ENCODE results near the gene OR2S2. TPM values are rescaled to one million over a fixed set of nuclear protein-coding genes. Genes with fewer than 3 reads are reported as not detected.
"Not testable (repeated sequence)": the region's sequence is repeated elsewhere in the genome, so short reads cannot be mapped to it uniquely, and the experiment has no call there.

Gene OR2S2
- total and polyA plus RNA-seq, 5 donors, result not detected

GRCh38 chr9:35915681-35916294 is 42.2 kb downstream of the OR2S2 start:
- Histone ChIP-seq H3K27me3 (ENCODE audit: control insufficient read depth, insufficient read depth) (no peaks in the 10 kb centered on the region), H3K4me1 (ENCODE audit: control insufficient read depth, insufficient read depth, low read length) (peaks cover 16% of the 10 kb centered on the region), H3K27ac (ENCODE audit: low read length) (peak overlapping the region; percentile 87), H3K4me3 (ENCODE audit: low read length) (no peak overlapping the region), H3K9me3 (ENCODE audit: control insufficient read depth, low read length) (no peaks in the 10 kb centered on the region)
- DNase-seq (peak in 2 of 3 donors; percentile 28 to 71), ATAC-seq (peak; percentile 22 to 61)
- intact Hi-C loops (cut with DNase I), result no loop called here
- 75% methylated on average over 16 of the region's 16 CpGs for WGBS

GRCh38 chr9:35914301-35914807 is 43.6 kb downstream of the OR2S2 start:
- Histone ChIP-seq H3K4me1 (ENCODE audit: control insufficient read depth, insufficient read depth, low read length) (peaks cover 10% of the 10 kb centered on the region), H3K27ac (ENCODE audit: low read length) (peak overlapping the region; percentile 15), H3K9me3 (ENCODE audit: control insufficient read depth, low read length) (no peaks in the 10 kb centered on the region), H3K27me3 (ENCODE audit: control insufficient read depth, insufficient read depth) (no peaks in the 10 kb centered on the region), H3K4me3 (ENCODE audit: low read length) (no peak overlapping the region)
- WGBS, result 8% methylated on average over 9 of the region's 9 CpGs
- DNase-seq (peak; percentile 85 to 93 (median 92)), ATAC-seq (peak; percentile 84 to 87)
- intact Hi-C loops (cut with DNase I), result no loop called here

- H3K27me3 ChIP-seq (ENCODE audit: control insufficient read depth, insufficient read depth); intact Hi-C loops (cut with DNase I); DNase-seq; H3K4me3 ChIP-seq (ENCODE audit: low read length); H3K27ac ChIP-seq (ENCODE audit: low read length); ATAC-seq; H3K9me3 ChIP-seq (ENCODE audit: control insufficient read depth, low read length): not testable (repeated sequence)
- peaks cover 18% of the 10 kb centered on the region for H3K4me1 ChIP-seq (ENCODE audit: control insufficient read depth, insufficient read depth, low read length)
Measured at GRCh38 chr9:35913429-35913828, 44.5 kb downstream of the OR2S2 start.

- H3K4me1 ChIP-seq (ENCODE audit: control insufficient read depth, insufficient read depth, low read length), result peaks cover 21% of the 10 kb centered on the region
- ATAC-seq (no peak), DNase-seq (peak in 1 of 3 donors; percentile 47)
- peak overlapping the region; percentile 30 for H3K4me3 ChIP-seq (ENCODE audit: low read length)
- H3K27me3 ChIP-seq (ENCODE audit: control insufficient read depth, insufficient read depth), result no peaks in the 10 kb centered on the region
- peak overlapping the region; percentile 39 for H3K27ac ChIP-seq (ENCODE audit: low read length)
- intact Hi-C loops (cut with DNase I), result no loop called here
- WGBS, result 67% methylated on average over 10 of the region's 10 CpGs
- no peaks in the 10 kb centered on the region for H3K9me3 ChIP-seq (ENCODE audit: control insufficient read depth, low read length)
Measured at GRCh38 chr9:35912791-35913400, 45.1 kb downstream of the OR2S2 start.

- Histone ChIP-seq H3K4me1 (ENCODE audit: control insufficient read depth, insufficient read depth, low read length) (peaks cover 23% of the 10 kb centered on the region), H3K27ac (ENCODE audit: low read length) (peak overlapping the region; percentile 49), H3K27me3 (ENCODE audit: control insufficient read depth, insufficient read depth) (no peaks in the 10 kb centered on the region), H3K4me3 (ENCODE audit: low read length) (peak overlapping the region; percentile 27), H3K9me3 (ENCODE audit: control insufficient read depth, low read length) (no peaks in the 10 kb centered on the region)
- intact Hi-C loops (cut with DNase I), result no loop called here
- ATAC-seq, result no peak
- WGBS, result 60% methylated on average over 10 of the region's 10 CpGs
- DNase-seq, result peak; percentile 29 to 72 (median 64)
Measured at GRCh38 chr9:35911690-35912089, 46.3 kb downstream of the OR2S2 start.

GRCh38 chr9:35910613-35911359 is 47.2 kb downstream of the OR2S2 start:
- DNase-seq (peak in 2 of 3 donors; percentile 25 to 67), ATAC-seq (no peak)
- intact Hi-C loops (cut with DNase I), result no loop called here

GRCh38 chr9:35909687-35910612 is 48.0 kb downstream of the OR2S2 start:
- Histone ChIP-seq H3K27ac (ENCODE audit: low read length) (peak overlapping the region; percentile 97), H3K9me3 (ENCODE audit: control insufficient read depth, low read length) (no peaks in the 10 kb centered on the region), H3K4me3 (ENCODE audit: low read length) (peak overlapping the region; percentile 36), H3K27me3 (ENCODE audit: control insufficient read depth, insufficient read depth) (no peaks in the 10 kb centered on the region), H3K4me1 (ENCODE audit: control insufficient read depth, insufficient read depth, low read length) (peaks cover 31% of the 10 kb centered on the region)
- intact Hi-C loops (cut with DNase I), result loop anchor here in 2 of 4 donors (5.0 to 10.0 kb wide), 2 partner anchors 37 to 115 kb away; no protein-coding TSS in a partner anchor
- ATAC-seq (peak in 1 of 2 donors; percentile 11), DNase-seq (peak; percentile 63 to 81 (median 80))
- 67% methylated on average over 34 of the region's 34 CpGs for WGBS

More at GRCh38 chr9:35910613-35911359, 47.2 kb downstream of the OR2S2 start:
- H3K4me3 ChIP-seq (ENCODE audit: low read length), result peak overlapping the region; percentile 6
- 59% methylated on average over 14 of the region's 14 CpGs for WGBS
- peak overlapping the region; percentile 97 for H3K27ac ChIP-seq (ENCODE audit: low read length)
- peaks cover 28% of the 10 kb centered on the region for H3K4me1 ChIP-seq (ENCODE audit: control insufficient read depth, insufficient read depth, low read length)
- no peaks in the 10 kb centered on the region for H3K27me3 ChIP-seq (ENCODE audit: control insufficient read depth, insufficient read depth)
- H3K9me3 ChIP-seq (ENCODE audit: control insufficient read depth, low read length), result no peaks in the 10 kb centered on the region

GRCh38 chr9:35909274-35909673 is 48.7 kb downstream of the OR2S2 start, which contains the start of gene SPAAR:
TSS of gene SPAAR (plus strand) at chr9:35909490. CDS start at chr9:35910464, 974 bp downstream.
- Histone ChIP-seq H3K27me3 (ENCODE audit: control insufficient read depth, insufficient read depth) (no peaks in the 10 kb centered on the region), H3K4me3 (ENCODE audit: low read length) (peak within 1 kb of the TSS; percentile 36), H3K4me1 (ENCODE audit: control insufficient read depth, insufficient read depth, low read length) (peaks cover 34% of the 10 kb centered on the region), H3K9me3 (ENCODE audit: control insufficient read depth, low read length) (no peaks in the 10 kb centered on the region), H3K27ac (ENCODE audit: low read length) (peak within 1 kb of the TSS; percentile 97)
- DNase-seq (peak; percentile 39 to 76 (median 74)), ATAC-seq (no peak)
- WGBS, result 57% methylated on average over 11 of the region's 11 CpGs
- intact Hi-C loops (cut with DNase I), result loop anchor here in 2 of 4 donors (5.0 to 10.0 kb wide), 2 partner anchors 38 to 116 kb away; no protein-coding TSS in a partner anchor

- peaks cover 34% of the 10 kb centered on the region for H3K4me1 ChIP-seq (ENCODE audit: control insufficient read depth, insufficient read depth, low read length)
- intact Hi-C loops (cut with DNase I), result loop anchor here in 2 of 4 donors (5.0 to 10.0 kb wide), 2 partner anchors 39 to 116 kb away; no protein-coding TSS in a partner anchor
- peak in 1 of 2 donors; percentile 2 for ATAC-seq
Measured at GRCh38 chr9:35908504-35909125, 49.3 kb downstream of the OR2S2 start.

More at GRCh38 chr9:35908504-35909125, 49.3 kb downstream of the OR2S2 start:
- H3K9me3 ChIP-seq (ENCODE audit: control insufficient read depth, low read length), result no peaks in the 10 kb centered on the region
- peak; percentile 57 to 79 (median 76) for DNase-seq
- H3K27ac ChIP-seq (ENCODE audit: low read length), result peak overlapping the region; percentile 97
- H3K27me3 ChIP-seq (ENCODE audit: control insufficient read depth, insufficient read depth), result no peaks in the 10 kb centered on the region
- 44% methylated on average over 9 of the region's 9 CpGs for WGBS
- H3K4me3 ChIP-seq (ENCODE audit: low read length), result no peak overlapping the region
